K562 (cell line): Measurements from ENCODE around the gene ARHGAP18. TPM values are rescaled to one million over a fixed set of nuclear protein-coding genes. Genes with fewer than 3 reads are reported as not detected.
A peak's percentile ranks its signal among the peaks of the same experiment; 100 is the strongest.

Experiments
- ATF6 ChIP-seq: sonication (generic); formaldehyde crosslinking; IDR thresholded peaks from 2 replicates; pipeline ENCODE4 v1.4.0; 2020; ENCODE audit warnings: mild to moderate bottlenecking, missing genetic modification reagents
- CBFA2T2 ChIP-seq: fragments of 450-650 bp; conservative IDR thresholded peaks from 2 replicates; pipeline ENCODE4 v1.6.1; 2017; ENCODE audit warnings: mild to moderate bottlenecking
- ETV1 ChIP-seq: fragments of 450-650 bp; conservative IDR thresholded peaks from 2 replicates; pipeline ENCODE4 v1.6.1; 2016; ENCODE audit warnings: missing genetic modification characterization, control low read depth, low read depth, missing compliant biosample characterization
- GTF2F1 ChIP-seq: IDR thresholded peaks from 2 replicates; pipeline ENCODE4 v1.6.1; 2011; ENCODE audit warnings: low read depth, low read length, improper control_type of control experiment
- HOMEZ ChIP-seq: fragments of 250-450 bp; sonication (Bioruptor Pico); IDR thresholded peaks from 2 replicates; pipeline ENCODE4 v1.4.0; 2020; ENCODE audit warnings: mild to moderate bottlenecking, moderate library complexity
- KDM1A ChIP-seq, 2 experiments: fragments of 450-650 bp; IDR thresholded peaks; 2 replicates each; pipeline ENCODE4 v1.6.1; 2016; ENCODE audit warnings: mild to moderate bottlenecking in 2 of 2
- KLF6 ChIP-seq: fragments of 250-450 bp; sonication (Bioruptor Pico); IDR thresholded peaks from 2 replicates; pipeline ENCODE4 v1.4.0; 2020; ENCODE audit warnings: mild to moderate bottlenecking, moderate library complexity, borderline replicate concordance
- MXI1 ChIP-seq: IDR thresholded peaks from 2 replicates; pipeline ENCODE4 v1.6.1; 2011; ENCODE audit warnings: low read depth, mild to moderate bottlenecking, improper control_type of control experiment, low read length
- NFATC3 ChIP-seq: fragments of 450-650 bp; IDR thresholded peaks from 2 replicates; pipeline ENCODE4 v1.6.1; 2017; ENCODE audit warnings: mild to moderate bottlenecking
- NR2C1 ChIP-seq, 2 experiments: fragments of 450-650 bp; IDR thresholded peaks; 2 replicates each; pipeline ENCODE4 v1.6.1; 2017; ENCODE audit warnings: mild to moderate bottlenecking in 2 of 2, antibody characterized with exemption in 1 of 2, inconsistent platforms in 1 of 2, missing compliant biosample characterization in 1 of 2, missing genetic modification characterization in 1 of 2
- NR2C2 ChIP-seq, 2 experiments: fragments of 200-800 bp in 1 of 2; sonication (Bioruptor generic) in 1 of 2; sonication (generic) in 1 of 2; formaldehyde crosslinking in 1 of 2; IDR thresholded peaks; 2 replicates each; pipeline versions ENCODE4 v1.6.1 to v1.8.0; 2016 to 2022; ENCODE audit warnings: mild to moderate bottlenecking in 1 of 2, missing compliant biosample characterization in 1 of 2, missing genetic modification characterization in 1 of 2, missing genetic modification reagents in 1 of 2
- PML ChIP-seq: IDR thresholded peaks from 2 replicates; pipeline ENCODE4 v1.6.1; 2012; ENCODE audit warnings: low read length, inconsistent platforms
- SAFB ChIP-seq: fragments of 200-400 bp; formaldehyde crosslinking; IDR thresholded peaks from 2 replicates; pipeline ENCODE4 v1.6.1; 2017; ENCODE audit warnings: low read depth, low read length, borderline replicate concordance
- SMARCA4 ChIP-seq: fragments of 450-650 bp; IDR thresholded peaks from 2 replicates; pipeline ENCODE4 v1.6.1; 2016
- TCF15 ChIP-seq: fragments of 250-450 bp; sonication (Bioruptor Pico); IDR thresholded peaks from 2 replicates; pipeline ENCODE4 v1.8.0; 2022; ENCODE audit warnings: moderate library complexity, mild to moderate bottlenecking, inconsistent platforms
- YY1 ChIP-seq, 3 experiments: IDR thresholded peaks; 2 replicates each; pipeline ENCODE4 v1.6.1; 2011; ENCODE audit warnings: low read length in 2 of 3, mild to moderate bottlenecking in 2 of 3, moderate library complexity in 2 of 3, borderline replicate concordance in 1 of 3, control low read depth in 1 of 3, low read depth in 1 of 3; ENCODE audit not compliant: insufficient read depth in 3 of 3, insufficient replicate concordance in 2 of 3, control insufficient read depth in 1 of 3, insufficient read length in 1 of 3; ENCODE audit errors: extremely low read depth in 1 of 3
- ZNF212 ChIP-seq: fragments of 450-650 bp; formaldehyde crosslinking; IDR thresholded peaks from 2 replicates; pipeline ENCODE4 v1.4.0; 2020; ENCODE audit warnings: mild to moderate bottlenecking
- ZNF778 ChIP-seq: fragments of 450-650 bp; formaldehyde crosslinking; IDR thresholded peaks from 2 replicates; pipeline ENCODE4 v1.4.0; 2020; ENCODE audit warnings: mild to moderate bottlenecking, moderate library complexity
- polyA plus RNA-seq, 8 experiments: library from polyadenylated mRNA; depleted of rRNA in 4 of 8; stranded (reverse) in 5 of 8; unstranded in 3 of 8; fragments of >200 nt; fragmentation: Nextera tagmentation in 2 of 8; fragmentation: Illumina TruSeq in 1 of 8; extraction: Ambion mirVana in 2 of 8; extraction: Trizol in 1 of 8; gene quantifications; 2 replicates each; pipeline versions ENCODE4 v1.2.1 to v1.2.3, GENCODE V29; 2011 to 2014; ENCODE audit warnings: inconsistent platforms in 1 of 8, missing spikeins in 1 of 8
- total RNA-seq, 7 experiments: library from RNA; depleted of rRNA in 6 of 7; stranded (reverse); fragments of >200 nt in 6 of 7; fragmentation: Illumina TruSeq in 2 of 7; extraction: Trizol in 2 of 7; gene quantifications; 2 replicates each; pipeline versions ENCODE4 v1.2.1 to v1.2.3, GENCODE V29; 2011 to 2021; ENCODE audit warnings: low replicate concordance in 1 of 7
- TF ChIP-seq, protein P1 (sequence below): fragments of 450-650 bp; IDR thresholded peaks from one replicate; pipeline ENCODE4 v1.6.1; 2018; ENCODE audit warnings: mild to moderate bottlenecking, moderate library complexity; ENCODE audit not compliant: partially characterized antibody

The ARHGAP18 gene
- total and polyA plus RNA-seq, 9 of the 15 experiments (the other 6 are each of a cell fraction or from before 2014, with no cell fraction given): 13.3 to 29.7 (median 21.1) TPM

- TF ChIP-seq GTF2F1: no peak
- peak in 1 of 3 experiments; percentile 17 for TF ChIP-seq YY1 (IDR thresholded peaks at IDR 0.05; ENCODE audit: borderline replicate concordance in 1 of 3, control insufficient read depth in 1 of 3, extremely low read depth in 1 of 3, insufficient read depth in 3 of 3, insufficient read length in 1 of 3, insufficient replicate concordance in 2 of 3, low read depth in 1 of 3, low read length in 2 of 3)
- peak; percentile 97 for TF ChIP-seq SMARCA4
- TF ChIP-seq NR2C1 (IDR thresholded peaks at IDR 0.05): no peak
- 0 out of 2 replicates have a peak, but pooled peaks have one; percentile 13 for TF ChIP-seq NR2C1 (tag; IDR thresholded peaks at IDR 0.05)
- no peak for TF ChIP-seq SAFB
- TF ChIP-seq, protein P1, sequence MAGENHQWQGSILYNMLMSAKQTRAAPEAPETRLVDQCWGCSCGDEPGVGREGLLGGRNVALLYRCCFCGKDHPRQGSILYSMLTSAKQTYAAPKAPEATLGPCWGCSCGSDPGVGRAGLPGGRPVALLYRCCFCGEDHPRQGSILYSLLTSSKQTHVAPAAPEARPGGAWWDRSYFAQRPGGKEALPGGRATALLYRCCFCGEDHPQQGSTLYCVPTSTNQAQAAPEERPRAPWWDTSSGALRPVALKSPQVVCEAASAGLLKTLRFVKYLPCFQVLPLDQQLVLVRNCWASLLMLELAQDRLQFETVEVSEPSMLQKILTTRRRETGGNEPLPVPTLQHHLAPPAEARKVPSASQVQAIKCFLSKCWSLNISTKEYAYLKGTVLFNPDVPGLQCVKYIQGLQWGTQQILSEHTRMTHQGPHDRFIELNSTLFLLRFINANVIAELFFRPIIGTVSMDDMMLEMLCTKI: no peak
- no peak for TF ChIP-seq ZNF212 (CRISPR knock-in tag)
- TF ChIP-seq KDM1A (IDR thresholded peaks at IDR 0.05): peak; percentile 82 to 89
- peak; percentile 89 for TF ChIP-seq ETV1 (tag)
- TF ChIP-seq HOMEZ (CRISPR knock-in tag): no peak
- no peak for TF ChIP-seq ZNF778 (CRISPR knock-in tag)
- peak; percentile 37; the same call in 1 of the 2 replicates for TF ChIP-seq PML
- peak; percentile 50; the same call in 1 of the 2 replicates for TF ChIP-seq NFATC3
- TF ChIP-seq MXI1: 0 out of 2 replicates have a peak, but pooled peaks have one; percentile 25
- TF ChIP-seq CBFA2T2: peak; percentile 89
- no peak for TF ChIP-seq NR2C2 (CRISPR knock-in tag; IDR thresholded peaks at IDR 0.05)
- TF ChIP-seq NR2C2 (tag; IDR thresholded peaks at IDR 0.05): peak; percentile 31; the same call in 1 of the 2 replicates
- TF ChIP-seq ATF6: 0 out of 2 replicates have a peak, but pooled peaks have one; percentile 34
- TF ChIP-seq KLF6 (CRISPR knock-in tag): no peak
- no peak for TF ChIP-seq TCF15
Observed at GRCh38 chr6:129683601-129684322, 26.2 kb downstream of the ARHGAP18 start (continued).
